DOHH2 (cell line): ENCODE results near the gene MUC6.

Experiments used
- EZH2phosphoT487 ChIP-seq: fragments of 200-600 bp; sonication (generic); IDR thresholded peaks from 2 replicates; pipeline ENCODE4 v1.6.1; 2017; ENCODE audit warnings: borderline replicate concordance, mild to moderate bottlenecking, antibody characterized with exemption, low read length, moderate library complexity, mixed read lengths
- TF ChIP-seq, protein P1 (sequence below): fragments of 200-600 bp; sonication (generic); IDR thresholded peaks from one replicate; pipeline ENCODE4 v1.5.1; 2014; ENCODE audit warnings: antibody characterized with exemption, mild to moderate bottlenecking, low read depth, low read length; ENCODE audit not compliant: poor library complexity, severe bottlenecking

DNA sequence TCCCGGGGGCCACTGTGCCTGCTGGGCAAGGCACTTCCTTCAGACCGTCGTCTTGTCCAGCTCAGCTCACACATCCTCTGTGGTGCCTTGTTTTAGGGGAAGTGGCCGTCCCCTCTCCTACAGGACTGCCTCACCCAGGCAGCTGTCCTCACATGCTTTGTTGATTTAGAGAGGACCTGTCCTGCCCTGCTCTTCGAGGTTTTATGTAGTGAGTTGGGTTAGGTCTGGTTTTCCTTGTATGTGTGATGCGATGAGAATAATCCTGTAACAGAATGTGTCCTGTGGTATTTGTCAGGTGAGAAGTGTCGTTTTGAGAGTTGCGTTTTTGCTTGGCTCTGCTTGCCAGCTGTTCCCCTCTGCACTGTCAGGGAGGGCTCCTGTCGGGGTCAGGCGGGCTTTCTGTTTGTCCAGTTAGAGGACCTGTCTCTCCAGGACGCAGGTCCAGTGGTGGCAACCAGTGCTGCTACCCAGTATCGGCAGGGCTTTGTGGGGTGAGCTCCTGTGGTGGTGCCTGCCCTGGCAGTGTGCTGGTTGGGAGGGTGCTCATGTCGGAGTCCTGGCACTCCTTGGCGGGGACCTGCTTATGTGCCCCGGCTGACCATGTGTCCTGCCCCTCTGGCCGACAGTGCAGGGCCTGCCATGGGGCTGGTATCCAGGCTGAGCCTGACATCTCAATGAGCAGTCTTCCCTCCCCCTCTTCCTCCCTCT, 41.3 kb downstream of the MUC6 start:
- no peak for TF ChIP-seq EZH2phosphoT487
- TF ChIP-seq, protein P1, sequence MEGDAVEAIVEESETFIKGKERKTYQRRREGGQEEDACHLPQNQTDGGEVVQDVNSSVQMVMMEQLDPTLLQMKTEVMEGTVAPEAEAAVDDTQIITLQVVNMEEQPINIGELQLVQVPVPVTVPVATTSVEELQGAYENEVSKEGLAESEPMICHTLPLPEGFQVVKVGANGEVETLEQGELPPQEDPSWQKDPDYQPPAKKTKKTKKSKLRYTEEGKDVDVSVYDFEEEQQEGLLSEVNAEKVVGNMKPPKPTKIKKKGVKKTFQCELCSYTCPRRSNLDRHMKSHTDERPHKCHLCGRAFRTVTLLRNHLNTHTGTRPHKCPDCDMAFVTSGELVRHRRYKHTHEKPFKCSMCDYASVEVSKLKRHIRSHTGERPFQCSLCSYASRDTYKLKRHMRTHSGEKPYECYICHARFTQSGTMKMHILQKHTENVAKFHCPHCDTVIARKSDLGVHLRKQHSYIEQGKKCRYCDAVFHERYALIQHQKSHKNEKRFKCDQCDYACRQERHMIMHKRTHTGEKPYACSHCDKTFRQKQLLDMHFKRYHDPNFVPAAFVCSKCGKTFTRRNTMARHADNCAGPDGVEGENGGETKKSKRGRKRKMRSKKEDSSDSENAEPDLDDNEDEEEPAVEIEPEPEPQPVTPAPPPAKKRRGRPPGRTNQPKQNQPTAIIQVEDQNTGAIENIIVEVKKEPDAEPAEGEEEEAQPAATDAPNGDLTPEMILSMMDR, result no peak
